ENCODE data around the gene TXNDC12.
A peak's percentile ranks its signal among the peaks of the same experiment; 100 is the strongest.
"Not testable (repeated sequence)": the region's sequence is repeated elsewhere in the genome, so short reads cannot be mapped to it uniquely, and the experiment has no call there.

Gene TXNDC12

GRCh38 chr1:52026278-52026677 lies 28.7 kb downstream of the TXNDC12 start:
- no peaks in the 10 kb centered on the region for H3K27me3 ChIP-seq (ENCODE audit: control insufficient read depth, insufficient read depth, low read length)
- no peaks in the 10 kb centered on the region for H3K4me1 ChIP-seq (ENCODE audit: control insufficient read depth, insufficient read depth, low read length)
- no peak overlapping the region for H3K9ac ChIP-seq (ENCODE audit: low read length)
- H3K4me3 ChIP-seq (ENCODE audit: low read depth, low read length), result no peak overlapping the region
- peaks cover 48% of the 10 kb centered on the region for H3K36me3 ChIP-seq (ENCODE audit: control insufficient read depth, insufficient read depth, low read length)
- no peaks in the 10 kb centered on the region for H3K9me3 ChIP-seq (ENCODE audit: control insufficient read depth, insufficient read depth, low read depth, low read length)
- H3K27ac ChIP-seq (ENCODE audit: low read depth, low read length), result no peak overlapping the region

DNA sequence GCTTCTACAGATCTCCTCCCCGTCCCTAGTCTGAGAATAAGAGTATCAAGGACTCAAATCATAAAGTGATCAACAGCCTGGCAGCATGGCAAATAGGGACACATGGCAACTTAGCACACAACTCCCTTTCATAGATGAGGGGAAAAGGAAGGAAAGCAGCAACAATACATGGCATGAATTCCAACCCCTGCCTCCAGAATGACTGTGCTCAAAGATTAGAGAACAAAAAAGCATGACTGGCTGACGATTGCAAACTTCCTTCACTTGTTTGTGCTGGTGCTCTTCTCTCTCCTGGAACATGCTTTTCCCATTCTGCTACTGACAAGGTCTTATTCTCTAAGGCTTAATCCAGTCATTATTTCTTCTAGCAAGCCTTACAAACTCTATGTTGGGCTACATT lies 32.9 kb downstream of the TXNDC12 start:
- no peak overlapping the region for H3K9ac ChIP-seq (ENCODE audit: low read length)
- no peak overlapping the region for H3K27ac ChIP-seq (ENCODE audit: low read depth, low read length)
- no peaks in the 10 kb centered on the region for H3K4me1 ChIP-seq (ENCODE audit: control insufficient read depth, insufficient read depth, low read length)
- no peaks in the 10 kb centered on the region for H3K27me3 ChIP-seq (ENCODE audit: control insufficient read depth, insufficient read depth, low read length)
- no peaks in the 10 kb centered on the region for H3K9me3 ChIP-seq (ENCODE audit: control insufficient read depth, insufficient read depth, low read depth, low read length)
- peaks cover 56% of the 10 kb centered on the region for H3K36me3 ChIP-seq (ENCODE audit: control insufficient read depth, insufficient read depth, low read length)
- H3K4me3 ChIP-seq (ENCODE audit: low read depth, low read length), result no peak overlapping the region

GRCh38 chr1:52008071-52008809 lies 46.8 kb downstream of the TXNDC12 start:
- no peaks in the 10 kb centered on the region for H3K36me3 ChIP-seq (ENCODE audit: control insufficient read depth, insufficient read depth, low read length)
- H3K4me3 ChIP-seq (ENCODE audit: low read depth, low read length), result no peak overlapping the region
- peaks cover 33% of the 10 kb centered on the region for H3K4me1 ChIP-seq (ENCODE audit: control insufficient read depth, insufficient read depth, low read length)
- H3K27me3 ChIP-seq (ENCODE audit: control insufficient read depth, insufficient read depth, low read length), result no peaks in the 10 kb centered on the region
- peak overlapping the region; percentile 72; the same call in 1 of the 2 replicates for H3K27ac ChIP-seq (ENCODE audit: low read depth, low read length)
- peak overlapping the region; percentile 73 for H3K9ac ChIP-seq (ENCODE audit: low read length)
- H3K9me3 ChIP-seq (ENCODE audit: control insufficient read depth, insufficient read depth, low read depth, low read length), result no peaks in the 10 kb centered on the region

DNA sequence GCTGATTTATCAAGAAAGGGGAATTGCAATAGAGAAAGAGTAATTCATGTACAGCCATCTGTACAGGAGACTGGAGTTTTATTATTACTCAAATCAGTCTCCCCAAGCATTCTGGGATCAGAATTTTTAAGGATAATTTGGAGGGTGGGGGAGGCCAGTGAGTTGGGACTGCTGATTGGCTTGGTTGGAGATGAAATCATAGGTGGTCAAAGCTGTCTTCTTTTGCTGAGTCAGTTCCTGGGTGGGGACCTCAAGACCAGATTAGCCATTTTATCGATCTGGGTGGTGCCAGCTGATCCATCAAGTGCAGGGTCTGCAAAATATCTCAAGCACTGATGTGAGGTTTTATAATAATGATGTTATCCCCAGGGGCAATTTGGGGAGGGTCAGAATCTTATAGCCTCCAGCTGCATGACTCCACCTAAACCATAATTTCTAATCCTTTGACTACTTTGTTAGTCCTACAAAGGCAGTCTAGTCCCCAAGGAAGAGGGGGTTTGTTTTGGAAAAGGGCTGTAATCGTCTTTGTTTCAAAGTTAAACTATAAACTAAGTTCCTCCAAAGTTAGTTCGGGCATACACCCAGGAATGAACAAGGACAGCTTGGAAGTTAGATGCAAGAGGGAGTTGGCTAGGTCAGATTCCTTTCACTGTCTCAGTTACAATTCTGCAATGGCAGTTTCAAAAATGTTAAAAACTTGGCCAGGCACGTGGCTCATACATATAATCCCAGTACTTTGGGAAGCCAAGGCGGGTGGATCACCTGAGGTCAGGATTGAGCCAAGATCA lies 47.6 kb downstream of the TXNDC12 start:
- Histone ChIP-seq H3K27me3 (ENCODE audit: control insufficient read depth, insufficient read depth, low read length) (no peaks in the 10 kb centered on the region), H3K36me3 (ENCODE audit: control insufficient read depth, insufficient read depth, low read length) (no peaks in the 10 kb centered on the region), H3K9me3 (ENCODE audit: control insufficient read depth, insufficient read depth, low read depth, low read length) (no peaks in the 10 kb centered on the region), H3K4me3 (ENCODE audit: low read depth, low read length) (peak overlapping the region; percentile 46), H3K4me1 (ENCODE audit: control insufficient read depth, insufficient read depth, low read length) (peaks cover 33% of the 10 kb centered on the region), H3K9ac (ENCODE audit: low read length) (peak overlapping the region; percentile 73), H3K27ac (ENCODE audit: low read depth, low read length) (peak overlapping the region; percentile 72)

GRCh38 chr1:52006081-52006553 lies 48.9 kb downstream of the TXNDC12 start:
- peak overlapping the region; percentile 15; the same call in 1 of the 2 replicates for H3K4me3 ChIP-seq (ENCODE audit: low read depth, low read length)
- peak overlapping the region; percentile 73 for H3K27ac ChIP-seq (ENCODE audit: low read depth, low read length)
- H3K27me3 ChIP-seq (ENCODE audit: control insufficient read depth, insufficient read depth, low read length); H3K9me3 ChIP-seq (ENCODE audit: control insufficient read depth, insufficient read depth, low read depth, low read length); H3K36me3 ChIP-seq (ENCODE audit: control insufficient read depth, insufficient read depth, low read length): not testable (repeated sequence)
- H3K9ac ChIP-seq (ENCODE audit: low read length), result peak overlapping the region; percentile 73
- H3K4me1 ChIP-seq (ENCODE audit: control insufficient read depth, insufficient read depth, low read length), result peaks cover 24% of the 10 kb centered on the region

- Histone ChIP-seq H3K4me1 (ENCODE audit: control insufficient read depth, insufficient read depth, low read length) (peaks cover 23% of the 10 kb centered on the region), H3K4me3 (ENCODE audit: low read depth, low read length) (0 out of 2 replicates have a peak overlapping the region, but pooled peaks have one; percentile 15), H3K27ac (ENCODE audit: low read depth, low read length) (peak overlapping the region; percentile 73), H3K9ac (ENCODE audit: low read length) (peak overlapping the region; percentile 73)
- H3K27me3 ChIP-seq (ENCODE audit: control insufficient read depth, insufficient read depth, low read length); H3K36me3 ChIP-seq (ENCODE audit: control insufficient read depth, insufficient read depth, low read length); H3K9me3 ChIP-seq (ENCODE audit: control insufficient read depth, insufficient read depth, low read depth, low read length): not testable (repeated sequence)
Observed at GRCh38 chr1:52005548-52005947, 49.4 kb downstream of the TXNDC12 start.

DNA sequence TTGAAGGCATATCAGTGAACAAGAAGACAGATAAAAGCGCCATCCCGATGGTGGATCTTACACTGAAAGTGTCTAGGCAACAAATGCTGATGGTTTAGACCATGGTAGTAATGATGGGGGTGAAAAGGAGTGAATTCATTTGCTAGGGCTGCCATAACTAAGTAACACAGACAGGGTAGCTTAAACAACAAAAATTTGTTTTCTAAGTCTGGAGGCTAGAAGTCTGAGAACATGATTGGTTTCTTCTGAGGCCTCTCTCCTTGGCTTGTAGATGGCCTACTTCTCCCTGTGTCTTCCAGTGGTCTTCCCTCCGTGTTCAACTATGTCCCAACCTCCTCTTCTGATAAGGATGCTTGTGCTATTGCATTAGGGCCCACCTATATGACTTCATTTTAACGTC lies 51.1 kb downstream of the TXNDC12 start:
- no peaks in the 10 kb centered on the region for H3K36me3 ChIP-seq (ENCODE audit: control insufficient read depth, insufficient read depth, low read length)

GRCh38 chr1:52002038-52002917 lies 52.7 kb downstream of the TXNDC12 start:
- Histone ChIP-seq H3K4me1 (ENCODE audit: control insufficient read depth, insufficient read depth, low read length) (peaks cover 23% of the 10 kb centered on the region), H3K9me3 (ENCODE audit: control insufficient read depth, insufficient read depth, low read depth, low read length) (no peaks in the 10 kb centered on the region), H3K9ac (ENCODE audit: low read length) (no peak overlapping the region), H3K4me3 (ENCODE audit: low read depth, low read length) (no peak overlapping the region), H3K36me3 (ENCODE audit: control insufficient read depth, insufficient read depth, low read length) (no peaks in the 10 kb centered on the region), H3K27me3 (ENCODE audit: control insufficient read depth, insufficient read depth, low read length) (no peaks in the 10 kb centered on the region), H3K27ac (ENCODE audit: low read depth, low read length) (no peak overlapping the region)

More for the DNA sequence above, 51.1 kb downstream of the TXNDC12 start:
- Histone ChIP-seq H3K27me3 (ENCODE audit: control insufficient read depth, insufficient read depth, low read length) (no peaks in the 10 kb centered on the region), H3K27ac (ENCODE audit: low read depth, low read length) (no peak overlapping the region), H3K9ac (ENCODE audit: low read length) (no peak overlapping the region), H3K4me1 (ENCODE audit: control insufficient read depth, insufficient read depth, low read length) (peaks cover 23% of the 10 kb centered on the region), H3K4me3 (ENCODE audit: low read depth, low read length) (no peak overlapping the region), H3K9me3 (ENCODE audit: control insufficient read depth, insufficient read depth, low read depth, low read length) (no peaks in the 10 kb centered on the region)

DNA sequence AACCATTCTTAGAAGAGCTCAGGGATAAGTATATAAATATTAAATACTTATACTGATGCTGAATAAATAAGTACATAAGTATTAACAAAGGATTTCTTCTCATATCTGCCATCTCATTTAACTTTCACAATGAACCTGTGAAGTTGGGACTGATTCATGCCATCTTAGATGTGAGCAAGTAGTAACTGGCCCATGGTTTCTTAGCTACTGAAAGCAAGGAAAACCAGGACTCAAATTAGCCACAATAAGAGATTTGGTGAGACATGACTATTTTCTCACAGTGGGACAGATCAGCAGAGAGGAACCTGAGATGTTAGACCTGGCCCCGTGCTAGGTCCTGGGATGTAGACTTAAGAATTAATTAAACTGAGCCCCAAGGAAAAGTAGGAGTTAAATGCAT lies 56.3 kb downstream of the TXNDC12 start:
- no peak overlapping the region for H3K9ac ChIP-seq (ENCODE audit: low read length)
- H3K27ac ChIP-seq (ENCODE audit: low read depth, low read length), result no peak overlapping the region
- no peaks in the 10 kb centered on the region for H3K9me3 ChIP-seq (ENCODE audit: control insufficient read depth, insufficient read depth, low read depth, low read length)
- H3K27me3 ChIP-seq (ENCODE audit: control insufficient read depth, insufficient read depth, low read length), result no peaks in the 10 kb centered on the region
- H3K36me3 ChIP-seq (ENCODE audit: control insufficient read depth, insufficient read depth, low read length), result no peaks in the 10 kb centered on the region
- H3K4me1 ChIP-seq (ENCODE audit: control insufficient read depth, insufficient read depth, low read length), result peaks cover 13% of the 10 kb centered on the region
- no peak overlapping the region for H3K4me3 ChIP-seq (ENCODE audit: low read depth, low read length)

- H3K9ac ChIP-seq (ENCODE audit: low read length), result no peak overlapping the region
- no peaks in the 10 kb centered on the region for H3K9me3 ChIP-seq (ENCODE audit: control insufficient read depth, insufficient read depth, low read depth, low read length)
- no peaks in the 10 kb centered on the region for H3K36me3 ChIP-seq (ENCODE audit: control insufficient read depth, insufficient read depth, low read length)
- H3K27me3 ChIP-seq (ENCODE audit: control insufficient read depth, insufficient read depth, low read length), result no peaks in the 10 kb centered on the region
- H3K4me3 ChIP-seq (ENCODE audit: low read depth, low read length), result no peak overlapping the region
- peaks cover 13% of the 10 kb centered on the region for H3K4me1 ChIP-seq (ENCODE audit: control insufficient read depth, insufficient read depth, low read length)
- H3K27ac ChIP-seq (ENCODE audit: low read depth, low read length), result no peak overlapping the region
Observed at GRCh38 chr1:51997974-51998382, 57.0 kb downstream of the TXNDC12 start.
